Occipital lobe (tissue), 2 donors: ENCODE measurements around the gene NDUFAF7. TPM values are rescaled to one million over a fixed set of nuclear protein-coding genes. Genes with fewer than 3 reads are reported as not detected.
"Not testable (repeated sequence)": the region's sequence is repeated elsewhere in the genome, so short reads cannot be mapped to it uniquely, and the experiment has no call there.

Experiments
- DNase-seq: peaks from one replicate; lab custom pipeline; 2025; lab: John Stamatoyannopoulos, UW
- total RNA-seq: library from RNA; depleted of rRNA; stranded (reverse); fragments of >200 nt; gene quantifications from one replicate; pipeline ENCODE4 v1.2.3, GENCODE V29; 2014

NDUFAF7 gene
- 36.2 TPM for total RNA-seq

- DNase-seq: peak; percentile 92
Observed at GRCh38 chr2:37231241-37232130, at the start of gene NDUFAF7, which contains the start of gene CEBPZ. Gene NDUFAF7, plus strand, starts transcription at chr2:37231658. Its CDS starts 48 bp downstream, at chr2:37231706. Gene CEBPZ, minus strand, starts transcription at chr2:37231596. Its CDS starts 29 bp downstream, at chr2:37231567.

- DNase-seq: no peak
Observed at GRCh38 chr2:37181726-37182684, 49.5 kb upstream of the NDUFAF7 start.

- DNase-seq: no peak
Observed at GRCh38 chr2:37188570-37188969, 42.9 kb upstream of the NDUFAF7 start, which contains the start of gene SULT6B1. Gene SULT6B1, minus strand, starts transcription at chr2:37188670. Its CDS starts 30 bp downstream, at chr2:37188640.

GRCh38 chr2:37189452-37190153 lies 41.9 kb upstream of the NDUFAF7 start:
- DNase-seq: no peak

GRCh38 chr2:37190290-37190689 lies 41.2 kb upstream of the NDUFAF7 start:
- no peak for DNase-seq

GRCh38 chr2:37191253-37191652 lies 40.2 kb upstream of the NDUFAF7 start:
- DNase-seq: no peak

- DNase-seq: no peak
Observed at GRCh38 chr2:37191747-37192146, 39.7 kb upstream of the NDUFAF7 start.

- DNase-seq: no peak
Observed at GRCh38 chr2:37192551-37192950, 38.9 kb upstream of the NDUFAF7 start.

- not testable (repeated sequence) for DNase-seq
Observed at GRCh38 chr2:37195862-37196319, 35.6 kb upstream of the NDUFAF7 start.

GRCh38 chr2:37196320-37197195 lies 34.9 kb upstream of the NDUFAF7 start, which contains the start of gene CEBPZOS:
Gene CEBPZOS, plus strand, starts transcription at chr2:37196496. Its CDS starts 3,209 bp downstream, at chr2:37199705.
- DNase-seq: peak; percentile 63

GRCh38 chr2:37198681-37199065 lies 32.8 kb upstream of the NDUFAF7 start:
- no peak for DNase-seq

- no peak for DNase-seq
Observed at GRCh38 chr2:37201208-37201607, 30.2 kb upstream of the NDUFAF7 start.

DNA sequence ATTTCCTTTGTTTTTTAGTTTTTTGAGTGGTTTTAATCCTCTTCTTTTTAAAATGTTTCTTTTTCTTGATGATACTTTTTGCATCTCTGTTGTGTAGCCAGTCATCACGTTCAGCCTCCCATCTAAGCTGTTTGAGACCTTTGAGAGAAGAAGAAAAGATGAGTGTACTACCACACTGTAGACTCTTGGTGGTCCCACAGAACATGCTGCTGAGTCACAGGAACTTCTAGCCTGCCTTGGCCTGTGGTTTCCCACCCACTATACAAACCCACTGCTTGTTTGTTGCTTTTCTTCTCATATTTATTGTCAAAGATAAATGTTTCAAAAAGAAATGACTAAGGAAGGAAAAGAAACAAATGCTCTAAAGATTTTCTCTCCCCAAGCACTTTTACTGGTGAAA lies 29.7 kb upstream of the NDUFAF7 start:
- DNase-seq: no peak

DNA sequence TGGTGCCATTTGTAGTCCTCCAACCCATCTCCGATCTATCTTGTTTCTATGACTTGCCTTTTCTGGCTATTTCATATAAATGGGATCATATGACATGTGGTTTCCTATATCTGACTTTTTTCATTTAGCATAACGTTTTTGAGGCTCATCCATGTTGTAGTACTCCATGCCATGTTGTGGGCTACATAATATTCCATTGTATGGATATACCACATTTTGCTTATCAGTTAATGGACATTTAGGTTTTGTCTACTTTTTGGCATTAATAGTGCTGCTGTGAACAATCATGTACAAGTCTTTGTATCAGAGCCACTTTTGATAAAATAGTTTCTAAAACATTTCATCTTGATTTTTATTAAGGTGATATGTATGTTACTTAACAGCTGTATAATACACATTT lies 27.8 kb upstream of the NDUFAF7 start:
- no peak for DNase-seq

GRCh38 chr2:37205071-37205661 lies 26.3 kb upstream of the NDUFAF7 start:
- DNase-seq: not testable (repeated sequence)

DNA sequence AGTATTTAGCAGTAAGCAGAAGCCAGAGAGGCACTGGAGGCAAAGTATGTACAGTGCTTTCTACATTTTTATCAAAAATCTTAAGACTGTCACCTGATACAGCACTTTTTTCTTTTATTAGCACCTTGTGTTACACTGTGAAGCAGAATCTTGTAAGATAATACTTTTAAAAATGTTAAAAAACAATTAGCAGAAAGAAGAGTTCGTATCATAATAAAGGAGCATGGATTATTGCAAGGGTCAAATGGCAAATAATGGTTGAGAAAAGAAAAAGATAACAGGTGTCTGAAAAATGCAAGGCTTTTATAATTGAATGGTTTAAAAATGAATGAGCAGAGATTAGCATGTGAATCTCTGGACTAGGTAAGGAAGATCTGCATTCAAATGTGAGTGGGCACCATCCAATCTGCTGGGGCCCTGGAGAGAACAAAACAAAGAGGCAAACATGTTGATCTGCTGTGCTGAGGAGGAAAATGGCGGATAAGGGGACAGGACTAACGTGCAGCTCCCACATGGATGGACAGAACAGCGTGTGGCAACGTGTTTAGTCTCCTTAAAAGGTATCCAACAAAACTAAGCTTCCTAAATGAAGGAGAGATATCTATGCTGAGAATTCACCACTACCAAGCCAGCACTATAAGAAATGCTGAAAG lies 25.6 kb upstream of the NDUFAF7 start:
- no peak for DNase-seq

DNA sequence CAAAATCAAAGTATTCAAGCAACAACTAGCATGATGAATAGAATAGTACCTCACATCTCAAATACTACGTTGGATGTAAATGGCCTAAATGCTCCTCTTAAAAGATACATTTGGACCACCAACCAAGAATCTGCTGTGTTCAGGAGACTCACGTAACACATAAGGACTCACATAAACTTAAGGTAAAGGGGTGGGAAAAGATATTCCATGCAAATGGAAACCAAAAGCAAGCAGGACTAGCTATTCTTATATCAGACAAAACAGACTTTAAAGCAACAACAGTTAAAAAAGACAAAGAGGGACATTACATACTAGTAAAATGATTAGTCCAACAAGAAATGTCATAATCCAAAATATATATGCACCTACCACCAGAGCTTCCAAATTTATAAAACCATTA lies 24.7 kb upstream of the NDUFAF7 start:
- DNase-seq: not testable (repeated sequence)

DNA sequence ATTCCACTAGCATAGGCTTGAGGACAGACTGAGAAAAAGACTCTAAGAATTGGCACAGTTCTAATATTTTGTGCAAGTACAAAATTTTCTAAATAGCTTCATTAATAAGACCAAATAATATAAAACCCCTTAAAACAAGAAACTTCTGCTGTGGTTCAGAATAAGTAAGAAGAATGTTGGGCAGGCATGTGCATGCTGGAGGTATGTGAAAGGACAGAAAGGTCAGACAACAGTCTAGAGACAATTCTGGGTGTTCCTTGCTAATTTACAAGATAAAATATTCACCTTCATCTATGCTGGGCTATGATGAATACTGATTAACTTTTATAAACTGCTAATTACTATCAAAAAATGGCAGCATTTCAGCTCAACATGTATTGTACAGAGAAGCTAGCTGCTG lies 20.2 kb upstream of the NDUFAF7 start:
- no peak for DNase-seq

- DNase-seq: no peak
Observed at GRCh38 chr2:37211939-37212338, 19.5 kb upstream of the NDUFAF7 start.
